Right forelimb (tissue), 1 donor: Measurements from ENCODE around the gene USP19.

Experiments
- DNase-seq: peaks from one replicate; pipeline ENCODE4 v3.0.0-alpha.2; 2018

The USP19 gene

DNA sequence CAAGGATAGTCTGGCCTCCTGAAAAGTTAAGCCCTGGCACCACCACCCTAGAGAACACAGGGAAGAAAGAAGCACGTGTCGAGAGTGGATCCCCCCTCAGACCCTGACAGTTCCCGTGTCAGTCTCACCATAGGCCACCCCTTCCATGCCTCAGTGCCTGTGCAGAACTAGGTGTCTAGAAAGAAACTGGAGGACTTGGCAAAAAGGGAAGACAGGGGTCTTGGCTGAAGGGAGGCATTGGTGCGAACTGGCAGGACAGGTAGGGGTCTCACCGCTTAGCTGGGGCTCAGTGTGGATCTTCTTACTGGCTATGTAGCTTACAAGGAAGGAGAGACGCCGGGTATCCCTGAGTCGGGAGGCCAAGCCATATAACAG lies 16.6 kb downstream of the USP19 start:
- DNase-seq, result no peak

DNA sequence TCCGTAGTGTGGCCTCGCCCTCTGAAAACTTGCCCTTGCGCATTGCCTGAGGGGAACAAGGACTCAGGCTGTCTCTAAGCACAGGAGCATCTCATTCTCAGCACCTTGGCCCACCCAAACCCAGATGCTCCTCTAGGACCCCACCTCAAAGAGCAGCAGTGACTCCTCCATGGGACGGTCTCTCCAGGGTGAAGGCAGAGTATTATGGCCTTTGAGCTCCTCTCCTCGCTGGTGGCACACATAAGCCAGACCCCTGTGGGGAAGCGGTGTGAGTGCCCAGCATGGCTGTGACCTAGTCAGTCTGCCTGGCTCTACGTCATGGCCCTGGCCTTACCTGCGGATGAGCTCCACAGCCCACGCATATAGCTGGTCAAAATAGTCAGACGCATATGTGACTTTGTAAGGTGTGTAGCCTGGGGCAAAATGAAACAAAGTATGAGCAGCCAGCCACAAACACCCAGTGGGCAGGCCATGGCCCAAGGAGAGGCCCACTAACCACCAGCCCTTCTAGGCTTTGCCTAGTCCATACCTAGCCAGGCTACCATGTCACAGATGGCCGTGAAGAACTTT lies 20.5 kb downstream of the USP19 start:
- no peak for DNase-seq

DNA sequence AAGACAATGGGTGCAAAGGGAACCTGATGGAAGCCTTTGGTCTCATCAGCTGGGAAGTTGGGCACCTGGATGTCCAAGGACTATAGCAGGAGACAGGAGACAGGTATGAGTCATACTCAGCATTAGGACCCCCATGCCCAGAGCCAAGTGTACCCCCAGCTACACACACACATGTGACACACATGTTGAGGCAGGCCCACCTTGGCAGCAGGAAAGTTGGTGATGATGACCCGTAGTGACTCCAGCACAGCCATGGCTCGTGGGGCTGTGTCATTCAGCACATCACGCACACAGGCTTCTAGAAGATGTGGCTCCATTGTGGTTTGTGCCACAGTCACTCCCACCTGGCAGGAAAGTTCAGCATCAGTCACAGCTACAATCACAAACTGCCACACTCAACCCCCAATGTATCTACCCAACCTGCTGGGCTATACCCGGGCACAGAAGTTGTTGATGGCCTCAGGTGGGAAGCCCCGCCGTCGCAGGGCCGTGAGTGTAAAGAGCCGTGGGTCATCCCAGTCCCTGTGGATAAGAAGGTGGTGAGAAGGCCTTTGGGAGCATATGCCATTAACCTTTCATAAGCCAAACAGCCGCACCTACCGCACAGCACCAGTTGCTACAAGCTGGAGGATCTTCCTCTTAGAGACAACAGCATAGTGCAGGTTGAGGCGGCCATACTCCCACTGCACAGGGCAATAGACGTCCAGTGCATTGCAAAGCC lies 21.6 kb downstream of the USP19 start:
- no peak for DNase-seq

DNA sequence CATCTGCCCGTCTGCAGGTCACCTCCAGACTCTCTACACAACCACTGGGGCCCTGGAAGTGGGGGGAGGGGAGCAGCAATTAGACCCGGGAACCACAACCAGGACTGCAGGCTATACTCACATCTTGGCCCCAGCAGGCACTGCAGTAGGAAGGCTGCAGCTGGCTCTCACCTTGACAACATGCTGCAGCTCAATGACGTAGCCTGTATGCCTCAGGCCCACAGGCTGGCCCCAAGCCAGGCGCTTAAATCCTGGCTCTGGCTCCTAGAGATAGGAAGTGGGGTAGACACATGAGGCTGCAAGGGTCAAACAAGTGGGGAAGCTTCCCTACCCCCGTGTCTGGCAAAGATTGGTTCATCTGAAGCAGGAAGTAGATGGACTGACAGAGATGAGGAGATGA lies 22.2 kb downstream of the USP19 start:
- no peak for DNase-seq

DNA sequence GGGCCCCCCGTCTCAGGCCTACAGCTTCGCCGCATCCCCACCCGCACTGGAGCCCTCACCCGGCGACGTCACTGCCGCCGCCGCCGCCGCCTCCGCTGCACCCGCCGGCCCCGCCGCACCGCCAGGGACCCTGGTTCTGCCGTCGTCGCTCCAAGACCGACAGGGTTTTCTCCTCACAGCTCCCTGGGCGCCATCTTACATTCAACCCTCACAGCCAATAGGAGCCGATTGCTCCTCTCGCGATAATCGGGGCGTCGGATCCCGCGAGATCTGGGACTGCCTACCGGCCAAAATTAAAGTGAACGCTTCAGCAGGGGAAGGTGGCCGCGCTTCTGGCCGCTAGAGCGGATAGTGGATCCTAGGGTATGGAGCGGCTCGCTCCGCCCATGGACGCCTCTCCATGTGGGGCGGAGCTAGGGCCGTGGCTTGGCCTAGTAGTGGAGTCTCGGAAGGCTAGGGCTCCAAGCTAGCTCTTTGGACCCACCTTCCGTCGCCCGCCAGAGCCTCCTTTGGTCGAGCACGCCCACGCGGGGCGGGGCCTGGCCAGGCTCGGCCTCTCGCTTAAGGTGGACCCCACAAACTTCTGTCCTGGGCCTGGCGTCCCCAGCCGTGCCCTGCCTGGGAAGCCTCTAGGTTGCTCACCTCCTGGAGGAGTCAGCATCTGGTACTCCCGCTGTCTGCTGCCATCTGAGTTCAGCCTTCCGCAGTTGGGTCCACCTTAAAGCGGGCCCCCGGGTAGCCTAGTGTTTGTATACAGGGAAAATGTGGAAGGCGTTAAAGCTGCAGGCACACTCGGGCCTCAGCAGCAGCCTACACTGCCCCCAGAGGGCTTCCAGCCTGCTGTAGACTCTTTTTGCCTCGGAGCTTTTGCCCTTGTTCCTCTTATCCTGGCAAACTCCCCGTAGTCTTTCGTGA lies 26.5 kb downstream of the USP19 start, which contains the start of gene QRICH1:
TSS of gene QRICH1 (minus strand) at position 219 of the 915 bp plus-strand sequence. CDS start 17,054 bp downstream, outside the sequence.
- peak; percentile 98 for DNase-seq

DNA sequence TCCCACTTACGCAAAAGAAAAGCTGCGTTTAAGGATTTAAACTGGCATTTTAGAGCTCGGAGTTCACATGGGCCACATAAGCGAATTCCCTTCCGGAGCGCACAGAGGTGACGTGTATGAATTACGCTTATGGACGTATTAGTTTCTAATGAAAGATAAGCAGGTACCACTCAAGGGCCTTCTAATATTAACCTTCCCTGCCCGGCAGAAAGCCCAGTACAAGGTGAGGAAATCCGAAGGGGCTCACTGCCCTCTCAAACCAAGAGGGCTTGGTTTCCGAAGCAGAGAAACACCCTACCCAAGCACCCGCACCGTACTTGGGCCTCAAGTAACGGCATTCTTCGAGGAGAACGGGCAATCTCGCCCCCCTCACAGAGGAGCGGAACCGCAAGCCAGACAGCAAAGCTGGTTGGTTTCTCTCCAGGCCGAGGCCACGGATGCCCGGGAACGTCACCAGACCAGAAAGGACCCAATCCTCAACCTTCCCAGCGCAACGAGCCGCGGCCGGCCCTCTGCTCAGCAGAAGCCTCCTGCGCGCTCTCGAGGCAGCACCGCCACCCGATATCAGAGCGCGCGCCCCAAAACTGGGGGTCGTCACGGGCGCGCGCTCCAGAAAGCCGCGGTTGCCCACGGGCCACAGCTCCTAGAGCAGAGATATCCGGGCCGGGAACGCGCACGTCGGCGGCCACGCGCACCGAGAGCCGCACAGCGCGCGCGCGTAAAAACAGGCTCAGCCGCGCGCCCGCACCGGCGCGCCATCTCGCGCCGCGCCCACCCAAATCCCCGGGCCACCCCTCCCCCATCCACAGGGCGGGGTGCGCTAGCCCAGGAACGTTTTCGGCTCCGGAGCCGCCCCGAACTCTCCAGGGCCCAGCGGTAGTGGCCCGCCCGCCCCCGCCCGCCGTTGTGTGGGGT lies 27.4 kb downstream of the USP19 start:
- DNase-seq, result peak; percentile 91

DNA sequence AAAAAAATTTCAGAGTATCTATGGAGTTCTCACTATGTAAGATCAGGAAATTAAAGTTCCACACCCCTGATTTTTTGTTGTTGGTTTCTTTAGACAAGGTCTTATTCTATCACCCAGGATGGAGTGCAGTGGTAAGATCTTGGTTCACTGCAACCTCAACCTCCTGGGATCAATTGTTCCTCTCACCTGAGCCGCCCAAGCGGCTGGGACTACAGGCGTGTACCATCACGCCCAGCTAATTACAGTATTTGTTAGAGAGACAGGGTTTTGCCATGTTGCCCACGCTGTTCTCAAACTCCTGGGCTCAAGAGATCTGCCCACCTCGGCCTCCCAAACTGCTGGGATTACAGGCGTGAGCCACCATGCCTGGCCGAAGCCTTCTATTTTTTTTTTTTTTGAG lies 39.2 kb downstream of the USP19 start:
- DNase-seq, result no peak

DNA sequence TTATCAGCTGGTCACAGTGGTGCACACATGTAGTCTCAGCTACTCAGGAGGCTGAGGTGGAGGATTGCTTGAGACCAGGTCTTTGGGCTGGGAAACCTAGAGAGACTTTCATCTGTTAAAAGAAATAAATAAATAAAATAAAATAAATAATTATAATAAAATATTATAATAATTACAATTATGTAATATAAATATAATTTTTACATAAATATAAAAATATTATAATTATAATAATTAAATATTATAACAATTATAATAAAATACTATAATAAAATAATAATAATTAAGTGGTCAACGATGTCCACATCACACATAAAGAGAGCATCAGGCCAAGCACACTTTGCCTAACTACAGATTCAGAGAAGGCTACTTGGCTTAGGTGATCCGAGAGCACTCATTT lies 41.4 kb downstream of the USP19 start:
- no peak for DNase-seq

DNA sequence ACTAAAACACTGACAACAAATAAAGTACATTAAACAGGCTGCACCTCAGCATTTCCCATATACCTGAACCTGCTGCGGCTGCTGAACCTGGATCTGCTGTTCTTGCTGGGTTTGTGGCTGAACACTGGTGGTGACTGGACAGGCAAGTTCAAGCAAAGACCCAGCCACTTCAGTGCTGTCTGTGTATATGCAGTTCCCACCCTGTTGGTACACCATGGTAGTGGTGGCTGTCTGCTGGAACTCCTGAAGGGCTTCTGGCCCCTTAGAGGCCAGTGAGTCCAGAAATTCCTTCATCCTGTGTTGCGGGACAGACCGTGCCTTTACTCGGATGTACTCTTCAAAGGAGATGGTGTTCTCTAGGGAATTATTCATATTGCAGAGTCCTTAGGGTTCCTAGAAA lies 44.0 kb downstream of the USP19 start:
- no peak for DNase-seq

DNA sequence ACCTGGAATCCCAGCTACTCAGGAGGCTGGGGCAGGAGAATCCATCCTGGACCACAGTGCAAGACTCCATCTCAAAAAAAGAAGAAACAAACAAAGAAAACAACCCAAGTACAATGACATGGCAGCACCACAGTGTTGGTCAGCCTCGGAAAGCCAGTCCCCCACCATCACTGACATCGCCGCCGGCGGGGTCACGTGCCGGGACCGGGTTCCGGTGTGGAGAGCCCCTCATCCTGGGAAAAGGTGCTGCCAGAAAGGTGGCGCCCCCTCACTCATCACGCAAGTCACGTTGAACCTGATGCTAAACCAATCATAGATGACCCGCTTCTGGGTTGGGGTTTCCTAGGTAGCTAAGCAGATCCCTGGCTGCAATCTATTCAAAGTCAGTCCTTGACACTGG lies 44.5 kb downstream of the USP19 start:
- no peak for DNase-seq
